Measurements from ENCODE around the gene CDC42EP4.

CDC42EP4 gene, protein sequence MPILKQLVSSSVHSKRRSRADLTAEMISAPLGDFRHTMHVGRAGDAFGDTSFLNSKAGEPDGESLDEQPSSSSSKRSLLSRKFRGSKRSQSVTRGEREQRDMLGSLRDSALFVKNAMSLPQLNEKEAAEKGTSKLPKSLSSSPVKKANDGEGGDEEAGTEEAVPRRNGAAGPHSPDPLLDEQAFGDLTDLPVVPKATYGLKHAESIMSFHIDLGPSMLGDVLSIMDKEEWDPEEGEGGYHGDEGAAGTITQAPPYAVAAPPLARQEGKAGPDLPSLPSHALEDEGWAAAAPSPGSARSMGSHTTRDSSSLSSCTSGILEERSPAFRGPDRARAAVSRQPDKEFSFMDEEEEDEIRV

DNA sequence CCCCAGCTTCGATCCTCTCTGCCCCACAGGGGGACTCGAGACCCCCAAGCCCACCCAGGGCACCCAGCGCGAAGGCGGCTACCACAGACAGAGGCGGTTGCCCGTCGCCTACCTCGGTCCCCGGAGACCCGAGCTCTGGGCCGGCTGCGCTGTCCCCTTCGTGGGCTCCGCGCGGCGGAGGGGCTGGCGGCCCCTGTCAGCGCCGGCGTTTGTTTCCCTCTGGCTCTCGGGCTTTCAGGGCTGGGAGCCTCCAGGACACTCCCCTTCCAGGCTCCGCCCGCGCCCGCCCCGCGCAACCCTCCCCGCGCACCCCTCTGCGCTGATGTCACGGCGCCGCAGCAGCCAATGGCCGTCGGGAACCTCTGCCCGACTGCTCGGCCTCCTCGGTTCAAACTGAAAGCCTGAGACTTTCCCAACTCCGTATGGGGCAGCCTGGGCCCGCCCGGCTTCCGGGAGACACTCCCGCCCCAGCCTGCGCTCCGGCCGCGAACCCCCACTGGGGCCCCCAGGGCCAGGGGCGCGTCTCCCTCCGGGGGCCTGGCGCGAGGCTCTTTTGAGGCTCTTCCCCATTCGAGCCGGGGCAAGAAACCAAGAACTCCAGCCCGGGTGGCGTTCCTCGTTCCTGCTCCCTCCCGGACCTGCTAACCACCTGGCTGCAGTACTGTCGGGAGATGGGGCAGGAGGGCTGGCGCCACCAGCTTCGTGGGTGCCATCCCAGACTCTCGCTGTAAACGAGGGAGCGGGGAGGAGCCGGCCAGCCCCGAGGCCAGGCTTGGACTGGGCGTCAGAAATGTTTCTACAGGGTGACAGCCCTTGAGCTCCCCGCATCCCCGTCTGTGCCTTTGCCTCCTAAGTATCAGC, at the start of gene CDC42EP4:
TSS of gene CDC42EP4 (minus strand) at position 221 of the 861 bp plus-strand sequence. CDS start 25,501 bp downstream, outside the sequence.
- no peak within 1 kb of the TSS for H3K27ac ChIP-seq (ENCODE audit: low read depth, low read length)
- peaks cover 19% of the 10 kb centered on the region for H3K4me1 ChIP-seq (ENCODE audit: control insufficient read depth, low read length)
- no peaks in the 10 kb centered on the region for H3K36me3 ChIP-seq (ENCODE audit: control insufficient read depth, low read length)
- H4K20me1 ChIP-seq (ENCODE audit: control insufficient read depth, insufficient read depth, low read depth, low read length): no peaks in the 10 kb centered on the region
- no peaks in the 10 kb centered on the region for H3K9me3 ChIP-seq (ENCODE audit: control insufficient read depth, insufficient read depth, low read length)
- peak within 1 kb of the TSS; percentile 64 for H3K4me3 ChIP-seq (ENCODE audit: low read length)
- TF ChIP-seq EZH2phosphoT487 (IDR thresholded peaks at IDR 0.05; ENCODE audit: borderline replicate concordance, low read length) (0 out of 2 replicates have a peak, but pooled peaks have one; percentile 37), CTCF (IDR thresholded peaks at IDR 0.05; ENCODE audit: low read depth, low read length, poor library complexity, severe bottlenecking) (no peak)
- H3F3A ChIP-seq (ENCODE audit: control insufficient read depth, insufficient read depth): no peaks in the 10 kb centered on the region
- H3K9me2 ChIP-seq (replicated peaks; ENCODE audit: control insufficient read depth, low read length): no peaks in the 10 kb centered on the region
- peak within 1 kb of the TSS; percentile 78 for H3K4me2 ChIP-seq (ENCODE audit: low read length)
- H3K79me2 ChIP-seq (ENCODE audit: control insufficient read depth, low read length): no peaks in the 10 kb centered on the region
- peaks cover 42% of the 10 kb centered on the region for H3K27me3 ChIP-seq (ENCODE audit: control insufficient read depth, low read length)

GRCh38 chr17:73360961-73361761, 49.4 kb upstream of the CDC42EP4 start:
- no peak overlapping the region for H3K27ac ChIP-seq (ENCODE audit: low read depth, low read length)
- no peak for TF ChIP-seq EZH2phosphoT487 (IDR thresholded peaks at IDR 0.05; ENCODE audit: borderline replicate concordance, low read length)
- TF ChIP-seq CTCF (IDR thresholded peaks at IDR 0.05; ENCODE audit: low read depth, low read length, poor library complexity, severe bottlenecking): no peak
- no peak overlapping the region for H3K4me3 ChIP-seq (ENCODE audit: low read length)
- no peaks in the 10 kb centered on the region for H3F3A ChIP-seq (ENCODE audit: control insufficient read depth, insufficient read depth)
- no peaks in the 10 kb centered on the region for H3K9me2 ChIP-seq (replicated peaks; ENCODE audit: control insufficient read depth, low read length)
- H3K79me2 ChIP-seq (ENCODE audit: control insufficient read depth, low read length): no peaks in the 10 kb centered on the region
- no peak overlapping the region for H3K4me2 ChIP-seq (ENCODE audit: low read length)
- no peaks in the 10 kb centered on the region for H3K27me3 ChIP-seq (ENCODE audit: control insufficient read depth, low read length)
- H3K9me3 ChIP-seq (ENCODE audit: control insufficient read depth, insufficient read depth, low read length): no peaks in the 10 kb centered on the region
- no peaks in the 10 kb centered on the region; the same call in 1 of the 2 replicates for H4K20me1 ChIP-seq (ENCODE audit: control insufficient read depth, insufficient read depth, low read depth, low read length)
- no peaks in the 10 kb centered on the region for H3K36me3 ChIP-seq (ENCODE audit: control insufficient read depth, low read length)
- H3K4me1 ChIP-seq (ENCODE audit: control insufficient read depth, low read length): no peaks in the 10 kb centered on the region

- Histone ChIP-seq H3K79me2 (ENCODE audit: control insufficient read depth, low read length) (no peaks in the 10 kb centered on the region), H3K36me3 (ENCODE audit: control insufficient read depth, low read length) (no peaks in the 10 kb centered on the region), H3K9me3 (ENCODE audit: control insufficient read depth, insufficient read depth, low read length) (no peaks in the 10 kb centered on the region), H4K20me1 (ENCODE audit: control insufficient read depth, insufficient read depth, low read depth, low read length) (no peaks in the 10 kb centered on the region; the same call in 1 of the 2 replicates), H3K4me3 (ENCODE audit: low read length) (no peak overlapping the region), H3F3A (ENCODE audit: control insufficient read depth, insufficient read depth) (no peaks in the 10 kb centered on the region), H3K4me1 (ENCODE audit: control insufficient read depth, low read length) (no peaks in the 10 kb centered on the region), H3K4me2 (ENCODE audit: low read length) (no peak overlapping the region), H3K27me3 (ENCODE audit: control insufficient read depth, low read length) (no peaks in the 10 kb centered on the region), H3K9me2 (replicated peaks; ENCODE audit: control insufficient read depth, low read length) (no peaks in the 10 kb centered on the region), H3K27ac (ENCODE audit: low read depth, low read length) (no peak overlapping the region)
- no peak for TF ChIP-seq EZH2phosphoT487 (IDR thresholded peaks at IDR 0.05; ENCODE audit: borderline replicate concordance, low read length)
- no peak for TF ChIP-seq CTCF (IDR thresholded peaks at IDR 0.05; ENCODE audit: low read depth, low read length, poor library complexity, severe bottlenecking)
Observed at GRCh38 chr17:73359987-73360410, 48.2 kb upstream of the CDC42EP4 start.

Measured in DOHH2 (cell line).